HG03045 (cell line): ENCODE results near the gene ZNF396.

Source experiments
- ATAC-seq: cut with Tn5 transposase; IDR thresholded peaks from one replicate; pipeline ENCODE4 v1.9.1; 2021; ENCODE audit warnings: mild to moderate bottlenecking, moderate library complexity; ENCODE audit not compliant: unreplicated experiment

The ZNF396 gene

DNA sequence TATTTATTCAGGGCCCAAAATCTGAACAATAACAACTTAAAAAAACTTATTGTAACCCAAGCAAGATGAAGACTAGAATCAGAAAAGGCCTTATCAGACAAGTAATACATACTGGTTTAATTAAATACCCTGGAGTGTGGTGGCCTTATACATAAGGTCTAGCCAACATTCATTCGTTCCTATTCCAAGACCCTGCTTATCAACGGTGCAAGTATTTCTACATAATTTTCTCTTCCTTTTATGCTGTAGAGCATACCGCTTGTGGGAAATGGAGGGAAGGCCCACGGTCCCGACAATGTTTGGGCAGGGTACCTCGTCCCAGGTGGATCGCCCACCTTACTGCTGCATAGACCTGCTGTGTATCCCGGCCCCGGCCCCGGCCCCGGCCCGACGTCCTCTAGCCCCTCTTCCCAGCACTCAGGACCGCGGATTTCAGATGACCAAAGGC lies 33.6 kb downstream of the ZNF396 start:
- ATAC-seq = no peak

DNA sequence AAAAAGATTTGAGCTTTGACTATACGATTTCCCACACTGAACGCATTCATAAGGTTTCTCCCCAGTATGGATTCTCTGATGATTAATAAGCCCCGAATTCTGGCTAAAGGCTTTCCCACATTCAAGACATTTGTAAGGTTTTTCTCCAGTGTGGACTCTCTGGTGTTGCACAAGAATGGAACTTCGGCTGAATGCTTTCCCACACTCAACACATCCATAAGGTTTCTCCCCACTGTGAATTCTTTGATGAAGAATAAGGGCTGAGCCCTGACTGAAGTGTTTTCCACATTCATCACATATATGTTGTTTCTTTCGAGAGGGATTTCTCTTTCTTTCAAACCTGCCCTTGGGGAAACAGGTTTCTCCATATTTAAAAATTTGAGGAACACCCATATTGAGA lies 39.9 kb downstream of the ZNF396 start:
- ATAC-seq = no peak

DNA sequence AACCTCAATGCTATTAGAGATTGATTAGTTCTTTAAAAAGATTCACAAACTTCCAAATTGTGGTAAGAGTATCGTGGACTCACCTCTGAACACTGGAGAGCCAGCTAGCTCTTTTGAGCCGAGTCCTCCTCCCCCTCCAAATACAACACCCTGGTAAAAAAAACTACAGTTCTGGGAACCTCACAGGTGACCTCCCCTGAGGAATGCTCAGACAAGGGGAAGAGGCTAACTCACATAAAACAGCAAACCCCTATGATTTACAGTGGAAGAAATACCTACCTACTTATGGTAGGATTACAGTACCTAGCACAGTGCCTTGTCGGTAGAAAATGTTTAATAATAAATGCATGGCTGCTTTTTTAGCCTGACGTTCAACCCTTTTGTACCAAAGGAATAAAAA lies 41.3 kb downstream of the ZNF396 start:
- ATAC-seq = no peak

DNA sequence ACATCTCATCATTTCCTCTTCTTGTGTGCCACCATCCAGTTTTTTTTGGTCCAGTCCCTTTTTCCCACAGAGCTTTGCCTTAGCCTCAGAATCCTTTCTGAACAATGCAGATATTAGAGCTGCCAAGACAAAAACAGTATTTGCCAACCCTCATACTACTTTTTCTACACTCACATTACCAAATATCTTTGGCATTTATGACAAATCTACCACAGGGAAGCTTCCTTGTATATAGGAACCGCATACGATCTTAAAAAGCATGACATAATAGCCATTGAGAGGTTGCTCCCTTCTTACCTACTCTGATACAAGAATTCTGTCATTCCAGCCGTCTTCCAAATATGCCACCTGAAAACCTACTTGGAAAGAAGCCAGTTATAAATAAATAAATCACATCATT lies 42.3 kb downstream of the ZNF396 start:
- ATAC-seq = no peak

DNA sequence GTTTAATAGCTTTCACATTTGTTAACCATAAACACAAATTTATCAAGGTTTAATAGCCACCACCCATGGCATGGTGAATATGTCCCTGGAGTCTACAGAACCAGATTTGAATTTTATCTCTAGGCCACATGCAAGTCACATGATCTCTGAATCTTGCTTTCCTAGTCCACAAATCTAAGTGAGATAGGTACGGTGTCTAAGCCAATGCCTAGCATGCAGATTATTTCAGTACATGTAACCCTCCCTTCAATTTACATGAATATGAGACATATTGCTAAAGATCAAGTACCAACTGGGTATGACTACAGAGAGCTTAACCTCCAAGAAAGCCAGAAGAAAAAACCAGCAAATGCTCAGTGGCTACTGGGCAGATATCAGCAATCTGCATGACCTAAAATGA lies 42.9 kb downstream of the ZNF396 start:
- ATAC-seq = no peak

DNA sequence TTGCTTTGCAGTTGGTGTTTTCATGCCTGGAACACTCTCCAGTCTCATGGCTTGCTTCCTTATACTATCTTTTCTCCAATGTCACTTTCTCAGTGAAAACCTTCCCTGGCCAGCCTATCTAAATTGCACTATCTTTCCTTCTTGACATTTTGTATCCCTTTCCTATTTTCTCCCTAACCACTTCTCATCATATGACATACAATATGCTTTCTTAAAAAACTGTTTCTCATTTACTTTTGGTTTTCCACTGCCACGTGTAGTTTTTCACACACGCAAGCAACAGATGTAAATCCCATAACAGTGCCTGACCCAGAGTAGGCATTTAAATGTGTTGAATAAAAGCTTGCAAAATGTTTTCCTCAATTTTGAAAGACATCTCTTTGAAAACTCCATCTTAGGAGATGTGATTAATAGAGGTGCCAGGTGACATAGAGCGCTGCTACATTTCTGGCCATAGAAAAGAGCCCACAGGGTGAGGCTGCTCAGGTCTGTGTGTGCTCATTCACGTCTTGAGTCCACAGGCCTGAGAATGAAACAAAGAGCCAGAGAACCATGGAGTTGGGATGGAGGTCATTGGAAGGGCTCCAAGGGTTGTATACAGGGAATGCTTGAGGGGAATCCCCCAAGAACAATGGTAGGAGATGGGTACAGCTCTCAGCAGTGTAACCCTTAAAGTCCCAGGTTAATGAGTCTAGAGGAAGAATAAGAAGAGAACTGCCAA lies 45.6 kb downstream of the ZNF396 start:
- ATAC-seq = no peak

DNA sequence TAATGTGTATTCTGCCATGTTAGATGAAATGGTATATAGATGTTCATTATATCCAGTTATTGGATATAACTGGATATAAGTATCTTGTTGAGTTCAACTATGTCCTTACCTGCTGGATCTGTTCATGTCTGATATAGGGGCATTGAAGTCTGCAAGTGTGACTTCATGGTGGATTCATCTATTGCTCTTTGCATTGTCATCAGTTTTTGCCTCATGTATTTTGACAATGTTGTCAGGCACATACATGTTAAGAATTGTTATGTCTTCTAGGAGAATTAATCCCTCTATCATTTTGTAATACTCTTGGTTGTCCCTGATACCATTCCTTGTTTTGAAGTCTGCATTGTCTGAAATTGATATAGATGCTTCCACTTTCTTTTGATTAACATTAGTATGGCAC lies 48.3 kb downstream of the ZNF396 start:
- ATAC-seq = no peak

DNA sequence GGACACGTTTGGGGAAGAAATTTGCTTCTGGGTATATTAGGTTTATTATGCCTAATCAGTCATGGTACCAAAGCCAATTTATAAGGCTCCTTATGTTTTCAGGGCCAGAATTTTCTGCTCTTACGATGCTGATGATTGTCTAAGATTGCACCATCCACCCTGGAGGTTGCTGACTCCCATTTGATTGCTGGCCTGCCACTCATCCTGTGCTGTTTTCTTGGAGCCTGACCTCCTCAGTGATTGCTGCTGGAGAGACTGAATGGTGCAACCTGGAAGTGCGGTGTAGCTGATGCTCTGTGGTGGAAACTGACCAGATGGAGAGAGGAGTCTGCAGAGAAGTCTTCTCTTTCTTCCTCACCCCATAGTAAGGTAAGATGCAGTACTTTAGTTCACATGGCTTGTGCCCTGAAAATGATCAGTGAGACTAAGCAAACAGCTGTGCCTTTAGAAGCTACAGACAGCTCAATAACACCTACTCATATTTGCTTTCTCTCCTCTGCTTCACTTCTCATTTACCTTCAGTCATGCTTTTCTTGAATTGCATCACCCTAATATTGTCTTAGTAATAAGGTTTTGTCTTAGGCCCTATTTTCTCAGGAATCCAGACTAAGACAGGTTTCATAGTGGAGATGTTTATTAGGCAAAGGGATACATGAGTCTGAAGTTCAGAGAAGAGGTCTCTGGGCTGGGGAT lies 50.3 kb downstream of the ZNF396 start:
- no peak for ATAC-seq

DNA sequence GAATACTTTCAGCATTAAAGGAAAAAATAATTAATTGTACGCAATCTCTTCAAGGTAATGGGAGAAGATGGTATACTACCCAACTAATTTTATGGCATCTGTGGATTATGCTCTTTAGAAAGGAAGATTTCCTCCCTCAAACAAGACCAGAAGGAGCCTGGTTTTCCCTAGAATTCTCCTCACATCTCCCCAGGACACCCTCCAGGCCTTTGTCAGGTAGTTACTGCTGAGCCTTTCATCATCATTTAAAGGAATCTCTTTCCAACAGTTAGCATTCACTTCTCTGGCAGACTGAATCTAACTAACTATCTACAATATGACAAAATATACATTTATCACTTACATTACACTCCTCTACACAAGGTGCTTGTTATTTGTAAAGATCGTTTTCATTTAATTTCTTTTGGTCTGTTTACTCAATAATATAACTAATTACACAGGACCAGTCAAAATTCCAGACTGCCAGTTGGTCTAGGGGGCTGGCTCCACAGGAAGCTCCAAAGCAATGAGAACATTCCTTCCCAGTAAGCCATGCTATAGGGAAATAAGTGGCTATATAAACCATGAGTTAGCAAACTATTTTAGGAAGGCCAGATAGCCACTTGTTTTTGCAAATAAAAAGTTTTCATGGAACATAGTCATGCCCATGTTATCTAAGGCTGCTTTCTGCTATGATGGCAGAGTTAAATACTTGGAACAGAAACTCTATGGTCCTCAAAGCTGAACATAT lies 52.0 kb downstream of the ZNF396 start:
- ATAC-seq = no peak

DNA sequence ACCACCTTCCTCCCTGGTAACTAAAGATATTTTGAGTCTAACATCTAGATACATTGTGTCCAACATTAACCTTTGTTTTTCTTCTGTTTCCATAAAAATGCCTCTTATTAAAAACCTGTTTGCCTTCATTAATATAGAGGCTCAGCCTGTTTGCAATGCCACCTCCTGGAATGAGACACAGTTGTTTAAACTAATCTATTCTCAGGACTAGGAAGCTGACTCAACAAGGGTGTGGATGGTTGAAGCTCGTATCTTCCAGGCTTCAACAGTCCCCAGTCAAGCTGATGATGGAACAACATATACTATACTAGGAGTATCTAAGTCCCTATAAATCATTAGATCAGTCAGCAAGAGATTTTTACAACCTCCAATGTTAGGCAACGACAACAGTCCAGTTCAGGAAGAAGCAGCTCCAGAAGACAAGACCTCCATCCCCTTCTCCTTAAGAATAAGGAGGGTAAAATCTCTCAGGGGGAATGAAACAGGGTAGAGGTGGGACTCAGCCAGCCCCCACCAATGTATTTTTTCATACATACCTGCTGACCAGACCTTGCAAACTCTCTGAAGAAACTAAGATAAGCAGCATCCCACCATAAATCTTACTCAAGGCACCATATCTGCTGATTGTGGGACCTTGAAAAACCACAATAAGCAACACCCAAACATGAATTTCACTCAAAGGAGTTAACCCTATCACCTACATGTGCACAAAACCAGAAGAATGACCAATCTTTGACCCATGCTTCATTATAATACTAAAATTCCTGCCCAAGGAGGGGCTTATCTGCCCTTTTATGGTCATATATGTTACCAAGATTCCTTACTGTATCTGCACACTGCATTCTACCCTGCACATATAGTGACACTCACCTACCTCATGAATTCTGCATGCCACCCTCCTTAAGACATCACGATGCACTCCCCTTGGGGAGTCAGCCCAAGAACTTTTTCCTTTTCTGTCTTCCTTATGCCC lies 54.4 kb downstream of the ZNF396 start:
- ATAC-seq = no peak
